Keratinocyte (primary cell): ENCODE measurements around the gene KLK4.

Source experiments
- CTCF ChIP-seq, 3 experiments: IDR thresholded peaks in 1 of 3; conservative IDR thresholded peaks in 1 of 3; optimal IDR thresholded peaks in 1 of 3; 2 replicates in 2 of 3; 3 replicates in 1 of 3; pipeline versions ENCODE3 to v1.5.1; 2011; ENCODE audit warnings: low read length in 3 of 3, mild to moderate bottlenecking in 3 of 3, moderate library complexity in 2 of 3, control low read depth in 1 of 3, inconsistent platforms in 1 of 3; ENCODE audit not compliant: insufficient read depth in 2 of 3; ENCODE audit errors: extremely low read depth in 1 of 3
- EZH2 ChIP-seq: IDR thresholded peaks from one replicate; pipeline ENCODE4 v1.6.1; 2012; ENCODE audit warnings: inconsistent platforms, mild to moderate bottlenecking, low read length, moderate library complexity

GRCh38 chr19:50882188-50882587, 29.0 kb downstream of the KLK4 start:
- TF ChIP-seq CTCF (optimal IDR thresholded peaks at IDR 0.05 in 1 of 3, IDR thresholded peaks at IDR 0.05 in 1 of 3, conservative IDR thresholded peaks at IDR 0.05 in 1 of 3; ENCODE audit: extremely low read depth in 1 of 3, insufficient read depth in 2 of 3, low read length in 3 of 3) (peak in 1 of 3 experiments; percentile 17), EZH2 (no peak)
